Measurements from ENCODE around the gene LRBA.

The LRBA gene

GRCh38 chr4:150821641-150822040 is 193.4 kb downstream of the LRBA start:
- H3K9me2 ChIP-seq (replicated peaks; ENCODE audit: control insufficient read depth, low read length), result no peaks in the 10 kb centered on the region
- no peak overlapping the region for H3K4me3 ChIP-seq (ENCODE audit: low read length)
- TF ChIP-seq EZH2phosphoT487 (IDR thresholded peaks at IDR 0.05; ENCODE audit: borderline replicate concordance, low read length), result no peak
- TF ChIP-seq, protein P1, sequence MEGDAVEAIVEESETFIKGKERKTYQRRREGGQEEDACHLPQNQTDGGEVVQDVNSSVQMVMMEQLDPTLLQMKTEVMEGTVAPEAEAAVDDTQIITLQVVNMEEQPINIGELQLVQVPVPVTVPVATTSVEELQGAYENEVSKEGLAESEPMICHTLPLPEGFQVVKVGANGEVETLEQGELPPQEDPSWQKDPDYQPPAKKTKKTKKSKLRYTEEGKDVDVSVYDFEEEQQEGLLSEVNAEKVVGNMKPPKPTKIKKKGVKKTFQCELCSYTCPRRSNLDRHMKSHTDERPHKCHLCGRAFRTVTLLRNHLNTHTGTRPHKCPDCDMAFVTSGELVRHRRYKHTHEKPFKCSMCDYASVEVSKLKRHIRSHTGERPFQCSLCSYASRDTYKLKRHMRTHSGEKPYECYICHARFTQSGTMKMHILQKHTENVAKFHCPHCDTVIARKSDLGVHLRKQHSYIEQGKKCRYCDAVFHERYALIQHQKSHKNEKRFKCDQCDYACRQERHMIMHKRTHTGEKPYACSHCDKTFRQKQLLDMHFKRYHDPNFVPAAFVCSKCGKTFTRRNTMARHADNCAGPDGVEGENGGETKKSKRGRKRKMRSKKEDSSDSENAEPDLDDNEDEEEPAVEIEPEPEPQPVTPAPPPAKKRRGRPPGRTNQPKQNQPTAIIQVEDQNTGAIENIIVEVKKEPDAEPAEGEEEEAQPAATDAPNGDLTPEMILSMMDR (IDR thresholded peaks at IDR 0.05; ENCODE audit: low read depth, low read length, poor library complexity, severe bottlenecking), result no peak
- peaks cover 19% of the 10 kb centered on the region for H3K36me3 ChIP-seq (ENCODE audit: control insufficient read depth, low read length)
- no peak overlapping the region for H3K27ac ChIP-seq (ENCODE audit: low read depth, low read length)
- no peak overlapping the region for H3K4me2 ChIP-seq (ENCODE audit: low read length)
- H3K9me3 ChIP-seq (ENCODE audit: control insufficient read depth, insufficient read depth, low read length), result no peaks in the 10 kb centered on the region
- no peaks in the 10 kb centered on the region for H3K79me2 ChIP-seq (ENCODE audit: control insufficient read depth, low read length)
- no peaks in the 10 kb centered on the region for H3K27me3 ChIP-seq (ENCODE audit: control insufficient read depth, low read length)
- H4K20me1 ChIP-seq (ENCODE audit: control insufficient read depth, insufficient read depth, low read depth, low read length), result no peaks in the 10 kb centered on the region
- no peaks in the 10 kb centered on the region for H3K4me1 ChIP-seq (ENCODE audit: control insufficient read depth, low read length)
- peaks cover 3% of the 10 kb centered on the region; the same call in 1 of the 2 replicates for H3F3A ChIP-seq (ENCODE audit: control insufficient read depth, insufficient read depth)

DNA sequence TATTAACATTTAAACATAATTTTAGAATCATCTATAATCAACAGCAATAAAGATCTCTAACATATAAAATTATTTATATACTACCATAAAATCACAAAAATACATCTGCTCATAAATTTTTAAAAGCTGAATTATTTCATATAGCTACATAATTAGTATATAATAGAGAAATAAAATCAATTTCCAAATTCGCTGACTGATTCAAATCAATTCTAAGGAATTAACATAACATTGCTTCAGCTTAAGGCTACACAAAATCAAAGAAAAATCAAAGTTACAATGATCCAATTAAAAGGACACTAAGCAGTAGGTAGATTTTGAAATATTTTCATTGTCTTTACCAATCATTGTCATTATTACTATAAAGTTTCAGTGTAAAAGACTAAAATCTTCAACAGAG is 194.7 kb downstream of the LRBA start:
- Histone ChIP-seq H3K27ac (ENCODE audit: low read depth, low read length) (no peak overlapping the region), H3K4me1 (ENCODE audit: control insufficient read depth, low read length) (no peaks in the 10 kb centered on the region), H3F3A (ENCODE audit: control insufficient read depth, insufficient read depth) (peaks cover 3% of the 10 kb centered on the region; the same call in 1 of the 2 replicates), H3K4me2 (ENCODE audit: low read length) (no peak overlapping the region), H3K9me2 (replicated peaks; ENCODE audit: control insufficient read depth, low read length) (no peaks in the 10 kb centered on the region), H4K20me1 (ENCODE audit: control insufficient read depth, insufficient read depth, low read depth, low read length) (no peaks in the 10 kb centered on the region), H3K4me3 (ENCODE audit: low read length) (no peak overlapping the region), H3K36me3 (ENCODE audit: control insufficient read depth, low read length) (peaks cover 13% of the 10 kb centered on the region), H3K79me2 (ENCODE audit: control insufficient read depth, low read length) (no peaks in the 10 kb centered on the region), H3K9me3 (ENCODE audit: control insufficient read depth, insufficient read depth, low read length) (no peaks in the 10 kb centered on the region), H3K27me3 (ENCODE audit: control insufficient read depth, low read length) (no peaks in the 10 kb centered on the region)
- TF ChIP-seq, protein P1 (IDR thresholded peaks at IDR 0.05; ENCODE audit: low read depth, low read length, poor library complexity, severe bottlenecking), result no peak
- TF ChIP-seq EZH2phosphoT487 (IDR thresholded peaks at IDR 0.05; ENCODE audit: borderline replicate concordance, low read length), result no peak

- TF ChIP-seq, protein P1 (IDR thresholded peaks at IDR 0.05; ENCODE audit: low read depth, low read length, poor library complexity, severe bottlenecking), result no peak
- TF ChIP-seq EZH2phosphoT487 (IDR thresholded peaks at IDR 0.05; ENCODE audit: borderline replicate concordance, low read length), result no peak
- Histone ChIP-seq H3K79me2 (ENCODE audit: control insufficient read depth, low read length) (no peaks in the 10 kb centered on the region), H3K27me3 (ENCODE audit: control insufficient read depth, low read length) (no peaks in the 10 kb centered on the region), H3F3A (ENCODE audit: control insufficient read depth, insufficient read depth) (peaks cover 3% of the 10 kb centered on the region; the same call in 1 of the 2 replicates), H4K20me1 (ENCODE audit: control insufficient read depth, insufficient read depth, low read depth, low read length) (no peaks in the 10 kb centered on the region), H3K9me3 (ENCODE audit: control insufficient read depth, insufficient read depth, low read length) (no peaks in the 10 kb centered on the region), H3K4me3 (ENCODE audit: low read length) (no peak overlapping the region), H3K27ac (ENCODE audit: low read depth, low read length) (no peak overlapping the region), H3K4me1 (ENCODE audit: control insufficient read depth, low read length) (no peaks in the 10 kb centered on the region), H3K9me2 (replicated peaks; ENCODE audit: control insufficient read depth, low read length) (no peaks in the 10 kb centered on the region), H3K4me2 (ENCODE audit: low read length) (no peak overlapping the region), H3K36me3 (ENCODE audit: control insufficient read depth, low read length) (peaks cover 8% of the 10 kb centered on the region)
Measured at GRCh38 chr4:150818661-150819060, 196.4 kb downstream of the LRBA start.
